PFSK-1 (cell line): ENCODE data around the gene FAM53A.

Experiments
- POLR2AphosphoS5 ChIP-seq: IDR thresholded peaks from 2 replicates; pipeline ENCODE4 v1.6.1; 2012; ENCODE audit warnings: low read depth, mild to moderate bottlenecking, control low read depth, low read length, moderate library complexity
- SIN3A ChIP-seq: IDR thresholded peaks from 2 replicates; pipeline ENCODE4 v1.6.1; 2012; ENCODE audit warnings: mild to moderate bottlenecking, low read length, moderate library complexity, borderline replicate concordance; ENCODE audit not compliant: insufficient read depth
- TAF1 ChIP-seq: IDR thresholded peaks from 2 replicates; pipeline ENCODE4 v1.6.1; 2012; ENCODE audit warnings: low read length, control low read depth, borderline replicate concordance; ENCODE audit not compliant: insufficient read depth
- TF ChIP-seq, protein P1 (sequence below), 2 experiments: IDR thresholded peaks; 2 replicates each; pipeline versions ENCODE4 v1.6.1 to v1.8.0; 2011 to 2012; ENCODE audit warnings: low read depth in 2 of 2, low read length in 2 of 2, control low read depth in 1 of 2, inconsistent platforms in 1 of 2, mild to moderate bottlenecking in 1 of 2, moderate library complexity in 1 of 2; ENCODE audit not compliant: insufficient read depth in 1 of 2

DNA sequence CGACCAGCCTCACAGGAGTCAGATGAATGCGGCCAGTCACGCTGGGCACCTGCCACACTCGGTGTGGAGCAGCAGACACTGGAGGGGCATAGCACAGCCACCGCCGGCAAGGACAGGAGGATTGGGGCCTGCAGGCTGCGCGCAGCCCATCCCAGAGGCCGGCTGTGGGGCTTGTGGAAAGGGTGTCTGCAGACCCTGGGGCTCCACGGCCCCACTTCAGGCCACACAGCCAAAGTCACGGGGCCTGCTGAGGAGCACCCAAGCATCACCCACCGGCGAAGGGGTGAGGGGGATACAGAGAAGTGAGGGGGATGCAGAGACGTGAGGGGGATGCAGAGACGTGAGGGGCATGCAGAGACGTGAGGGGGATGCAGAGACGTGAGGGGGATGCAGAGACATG lies 70.1 kb downstream of the FAM53A start:
- TF ChIP-seq POLR2AphosphoS5 = no peak
- TF ChIP-seq SIN3A = no peak
- TF ChIP-seq, protein P1, sequence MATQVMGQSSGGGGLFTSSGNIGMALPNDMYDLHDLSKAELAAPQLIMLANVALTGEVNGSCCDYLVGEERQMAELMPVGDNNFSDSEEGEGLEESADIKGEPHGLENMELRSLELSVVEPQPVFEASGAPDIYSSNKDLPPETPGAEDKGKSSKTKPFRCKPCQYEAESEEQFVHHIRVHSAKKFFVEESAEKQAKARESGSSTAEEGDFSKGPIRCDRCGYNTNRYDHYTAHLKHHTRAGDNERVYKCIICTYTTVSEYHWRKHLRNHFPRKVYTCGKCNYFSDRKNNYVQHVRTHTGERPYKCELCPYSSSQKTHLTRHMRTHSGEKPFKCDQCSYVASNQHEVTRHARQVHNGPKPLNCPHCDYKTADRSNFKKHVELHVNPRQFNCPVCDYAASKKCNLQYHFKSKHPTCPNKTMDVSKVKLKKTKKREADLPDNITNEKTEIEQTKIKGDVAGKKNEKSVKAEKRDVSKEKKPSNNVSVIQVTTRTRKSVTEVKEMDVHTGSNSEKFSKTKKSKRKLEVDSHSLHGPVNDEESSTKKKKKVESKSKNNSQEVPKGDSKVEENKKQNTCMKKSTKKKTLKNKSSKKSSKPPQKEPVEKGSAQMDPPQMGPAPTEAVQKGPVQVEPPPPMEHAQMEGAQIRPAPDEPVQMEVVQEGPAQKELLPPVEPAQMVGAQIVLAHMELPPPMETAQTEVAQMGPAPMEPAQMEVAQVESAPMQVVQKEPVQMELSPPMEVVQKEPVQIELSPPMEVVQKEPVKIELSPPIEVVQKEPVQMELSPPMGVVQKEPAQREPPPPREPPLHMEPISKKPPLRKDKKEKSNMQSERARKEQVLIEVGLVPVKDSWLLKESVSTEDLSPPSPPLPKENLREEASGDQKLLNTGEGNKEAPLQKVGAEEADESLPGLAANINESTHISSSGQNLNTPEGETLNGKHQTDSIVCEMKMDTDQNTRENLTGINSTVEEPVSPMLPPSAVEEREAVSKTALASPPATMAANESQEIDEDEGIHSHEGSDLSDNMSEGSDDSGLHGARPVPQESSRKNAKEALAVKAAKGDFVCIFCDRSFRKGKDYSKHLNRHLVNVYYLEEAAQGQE (IDR thresholded peaks at IDR 0.05; ENCODE audit: insufficient read depth in 1 of 2, low read depth in 2 of 2, low read length in 2 of 2) = no peak
- no peak for TF ChIP-seq TAF1
